Ovary (tissue), 9 donors: ENCODE results near the gene WBP1L. TPM values are rescaled to one million over a fixed set of nuclear protein-coding genes. Genes with fewer than 3 reads are reported as not detected.
A peak's percentile ranks its signal among the peaks of the same experiment; 100 is the strongest.

Experiments
- DNase-seq, 5 donors: peaks; one replicate each; pipeline ENCODE4 v3.0.0-alpha.2; 2019 to 2020
- H3K27ac ChIP-seq, 2 donors: fragments of 200-600 bp; one replicate each; pipeline versions ENCODE4 v1.5.1 to v1.8.0; 2019 to 2022
- H3K27me3 ChIP-seq: fragments of 200-600 bp; one replicate; pipeline ENCODE4 v1.8.0; 2022
- H3K36me3 ChIP-seq: fragments of 200-600 bp; sonication (generic); one replicate; pipeline ENCODE4 v1.5.1; 2019
- H3K4me1 ChIP-seq: one replicate; pipeline ENCODE4 v1.8.1; 2013; ENCODE audit warnings: mild to moderate bottlenecking, moderate library complexity; ENCODE audit not compliant: insufficient read depth
- H3K4me3 ChIP-seq: fragments of 200-600 bp; sonication (generic); one replicate; pipeline ENCODE4 v1.5.1; 2017
- H3K9me3 ChIP-seq, 2 donors: fragments of 200-600 bp in 1 of 2; sonication (generic) in 1 of 2; one replicate each; pipeline versions ENCODE4 v1.5.1 to v1.8.1; 2013 to 2019; ENCODE audit warnings: mild to moderate bottlenecking in 1 of 2, moderate library complexity in 1 of 2
- CTCF ChIP-seq, 3 donors: fragments of 450-650 bp in 2 of 3; fragments of 200-600 bp in 1 of 3; IDR thresholded peaks; one replicate each; pipeline versions ENCODE4 v1.5.1 to v1.8.0; 2016 to 2022; ENCODE audit warnings: antibody characterized with exemption in 3 of 3, mild to moderate bottlenecking in 1 of 3
- EP300 ChIP-seq: sonication (generic); formaldehyde crosslinking; IDR thresholded peaks from one replicate; pipeline ENCODE4 v1.6.1; 2017; ENCODE audit warnings: antibody characterized with exemption
- POLR2A ChIP-seq: fragments of 450-650 bp; IDR thresholded peaks from one replicate; pipeline ENCODE4 v1.6.1; 2017; ENCODE audit warnings: antibody characterized with exemption, mild to moderate bottlenecking, moderate library complexity
- WGBS, 3 donors: extraction: QIAGEN DNeasy Blood & Tissue Kit in 1 of 3; methylation state at CpG; one replicate each; pipeline versions ENCODE4 v1.1.5 to v1.1.7; 2013 to 2017; 5-methylcytosine and 5-hydroxymethylcytosine counted together
- intact Hi-C, 4 donors: fragments of 100-400 bp; cut with DNase I; formaldehyde crosslinking; loops; one replicate each; pipeline versions ENCODE4 v1.11.0 to v1.15.1; 2022 to 2023
- polyA plus RNA-seq, 2 donors: library from polyadenylated mRNA; stranded (reverse); fragments of 200-250 nt in 1 of 2; fragments of 350-450 nt in 1 of 2; fragmentation: Illumina TruSeq in 1 of 2; extraction: RNeasy Lipid Tissue Mini Kit (QIAGEN cat#74804) in 1 of 2; gene quantifications; one replicate each; pipeline ENCODE4 v1.2.3, GENCODE V29; 2013 to 2014
- total RNA-seq, 7 donors: library from RNA; depleted of rRNA in 2 of 7; stranded (reverse); fragments of >200 nt in 2 of 7; fragmentation: NEBNext Ultra II Directional in 3 of 7; extraction: Animal tissue kit (Norgen Biotek cat#: 25700) in 3 of 7; gene quantifications; one replicate each; pipeline versions ENCODE4 v1.1.0 to v1.2.4, GENCODE V29; 2016 to 2023
- donor health status: DM: no; HTN: no; CAD: no; lungs with moderate emphysema.
- donor health status: DM: no; HTN: no; CAD: no.
- donor health status: Bipolar disorder and iron deficiency.
- donor health status: DM: yes; HTN: yes; CAD: no.
- donor health status: DM: no; HTN: no; CAD: no.
- donor health status: DM: yes; HTN: yes; CAD: no.

WBP1L gene
- total and polyA plus RNA-seq, 9 donors: 40.6 to 71.8 (median 51.1) TPM

- no peak for TF ChIP-seq CTCF (IDR thresholded peaks at IDR 0.05)
- TF ChIP-seq EP300: no peak
- TF ChIP-seq POLR2A: no peak
- no peak for DNase-seq
- no peaks in the 10 kb centered on the region for H3K9me3 ChIP-seq
- H3K27ac ChIP-seq: no peak overlapping the region
- no peak overlapping the region for H3K4me3 ChIP-seq
- H3K27me3 ChIP-seq: no peaks in the 10 kb centered on the region
- intact Hi-C loops: loop anchor here (5.0 to 10.0 kb wide), 3 partner anchors 109 to 349 kb away; partner anchors contain the start of gene CYP17A1 (in 1 of the 4)
- WGBS, 3 donors: 46 to 58% (median 54%) methylated on average over 3 of the region's 3 CpGs
- H3K4me1 ChIP-seq: no peaks in the 10 kb centered on the region
- H3K36me3 ChIP-seq: no peaks in the 10 kb centered on the region
Measured at GRCh38 chr10:102726274-102726673, 17.5 kb upstream of the WBP1L start.

- Histone ChIP-seq H3K36me3 (no peaks in the 10 kb centered on the region), H3K9me3 (no peaks in the 10 kb centered on the region), H3K27me3 (no peaks in the 10 kb centered on the region), H3K27ac (no peak overlapping the region), H3K4me1 (no peaks in the 10 kb centered on the region), H3K4me3 (no peak overlapping the region)
- WGBS, 3 donors: 49 to 63% (median 62%) methylated on average over 13 of the region's 13 CpGs
- DNase-seq: no peak
- intact Hi-C loops: loop anchor here (5.0 to 10.0 kb wide), 3 partner anchors 108 to 348 kb away; partner anchors contain the start of gene CYP17A1 (in 1 of the 4)
- TF ChIP-seq CTCF (IDR thresholded peaks at IDR 0.05) (no peak), EP300 (no peak), POLR2A (no peak)
Measured at GRCh38 chr10:102727037-102727818, 16.5 kb upstream of the WBP1L start.

- H3K36me3 ChIP-seq: no peaks in the 10 kb centered on the region
- peak; percentile 87 to 93 (median 93) for DNase-seq
- WGBS, 3 donors: 38 to 46% (median 44%) methylated on average over 30 of the region's 30 CpGs
- H3K27ac ChIP-seq: no peak overlapping the region
- H3K4me3 ChIP-seq: no peak overlapping the region
- TF ChIP-seq POLR2A (no peak), CTCF (IDR thresholded peaks at IDR 0.05) (peak; percentile 87 to 93 (median 93)), EP300 (no peak)
- intact Hi-C loops: loop anchor here (2.0 to 10.0 kb wide), 8 partner anchors 85 to 345 kb away; partner anchors contain the start of gene CYP17A1 (in 1 of the 4)
- H3K9me3 ChIP-seq: no peaks in the 10 kb centered on the region
- no peaks in the 10 kb centered on the region for H3K27me3 ChIP-seq
- H3K4me1 ChIP-seq: no peaks in the 10 kb centered on the region
Measured at GRCh38 chr10:102729029-102730026, 14.4 kb upstream of the WBP1L start.

GRCh38 chr10:102731222-102731800 is 12.4 kb upstream of the WBP1L start:
- no peaks in the 10 kb centered on the region for H3K27me3 ChIP-seq
- 71 to 77% (median 72%) methylated on average over 5 of the region's 5 CpGs for whole genome bisulfite sequencing, 3 donors
- no peak overlapping the region for H3K4me3 ChIP-seq
- TF ChIP-seq CTCF (IDR thresholded peaks at IDR 0.05) (no peak), POLR2A (no peak), EP300 (no peak)
- H3K4me1 ChIP-seq: no peaks in the 10 kb centered on the region
- no peaks in the 10 kb centered on the region for H3K36me3 ChIP-seq
- DNase-seq: no peak
- H3K9me3 ChIP-seq: no peaks in the 10 kb centered on the region
- intact Hi-C loops: loop anchor here in 3 of 4 donors (10.0 kb wide), 5 partner anchors 83 to 343 kb away; no protein-coding TSS in a partner anchor
- H3K27ac ChIP-seq: no peak overlapping the region
